Activated T-cell treated with anti-CD3 and anti-CD28 coated beads, Interleukin-2, amount 50 U/mL, for 48 hours (primary cell): ENCODE results near the gene CHD9.
"Not testable (repeated sequence)": the region's sequence is repeated elsewhere in the genome, so short reads cannot be mapped to it uniquely, and the experiment has no call there.

Source experiments
- DNase-seq, 2 experiments: peaks; one replicate each; pipeline ENCODE4 v3.0.0-alpha.2; 2020

The CHD9 gene

GRCh38 chr16:53290520-53290919 is 235.7 kb downstream of the CHD9 start:
- DNase-seq, result no peak

GRCh38 chr16:53291757-53292392 is 237.1 kb downstream of the CHD9 start:
- no peak for DNase-seq

- no peak for DNase-seq
Observed at GRCh38 chr16:53297477-53297876, 242.7 kb downstream of the CHD9 start.

GRCh38 chr16:53304334-53304733 is 249.5 kb downstream of the CHD9 start:
- no peak for DNase-seq

- no peak for DNase-seq
Observed at GRCh38 chr16:53305743-53306142, 251.0 kb downstream of the CHD9 start.

- no peak for DNase-seq
Observed at GRCh38 chr16:53309457-53309856, 254.7 kb downstream of the CHD9 start.

GRCh38 chr16:53320992-53321391 is 266.2 kb downstream of the CHD9 start:
- no peak for DNase-seq

- DNase-seq, result no peak
Observed at GRCh38 chr16:53323924-53324323, 269.1 kb downstream of the CHD9 start.

- not testable (repeated sequence) for DNase-seq
Observed at GRCh38 chr16:53330991-53331390, 276.2 kb downstream of the CHD9 start.

GRCh38 chr16:53334581-53334980 is 279.8 kb downstream of the CHD9 start:
- no peak for DNase-seq

- no peak for DNase-seq
Observed at GRCh38 chr16:53337294-53337693, 282.5 kb downstream of the CHD9 start.

GRCh38 chr16:53341792-53342191 is 287.0 kb downstream of the CHD9 start:
- no peak for DNase-seq

GRCh38 chr16:53355064-53355463 is 300.3 kb downstream of the CHD9 start:
- no peak for DNase-seq

GRCh38 chr16:53356478-53357207 is 301.9 kb downstream of the CHD9 start:
- DNase-seq, result no peak

- DNase-seq, result no peak
Observed at GRCh38 chr16:53357208-53357586, 302.4 kb downstream of the CHD9 start.

GRCh38 chr16:53357955-53358354 is 303.2 kb downstream of the CHD9 start:
- no peak for DNase-seq

GRCh38 chr16:53358884-53359283 is 304.1 kb downstream of the CHD9 start:
- DNase-seq, result no peak

- no peak for DNase-seq
Observed at GRCh38 chr16:53369921-53370320, 315.1 kb downstream of the CHD9 start.

GRCh38 chr16:53370827-53371226 is 316.0 kb downstream of the CHD9 start:
- DNase-seq, result no peak

- peak; percentile 82 to 86 for DNase-seq
Observed at GRCh38 chr16:53372992-53373871, 318.4 kb downstream of the CHD9 start.

GRCh38 chr16:53374800-53375199 is 320.0 kb downstream of the CHD9 start:
- no peak for DNase-seq

GRCh38 chr16:53378138-53378537 is 323.3 kb downstream of the CHD9 start:
- DNase-seq, result no peak
